ENCODE data around the gene SPP1. TPM values are rescaled to one million over a fixed set of nuclear protein-coding genes. Genes with fewer than 3 reads are reported as not detected.

The SPP1 gene
- total and polyA plus RNA-seq, 9 of the 15 experiments (the other 6 are each of a cell fraction or from before 2014, with no cell fraction given) = 0.10 to 0.64 TPM; not detected in 7

- no peak for TF ChIP-seq SNIP1 (IDR thresholded peaks at IDR 0.05; ENCODE audit: low read depth)
These were observed 11.0 kb downstream of the SPP1 start (continued) for GRCh38 chr4:87986508-87986907.

- H3K9me1 ChIP-seq (ENCODE audit: control insufficient read depth, insufficient read depth, low read length) = no peaks in the 10 kb centered on the region
- in situ Hi-C loops (cut with MboI) (no loop called here), intact Hi-C loops (cut with micrococcal nuclease) (no loop called here)
- H3K79me2 ChIP-seq (ENCODE audit: control insufficient read depth, insufficient read depth, low read length) = no peaks in the 10 kb centered on the region
- TF ChIP-seq SRSF7 (optimal IDR thresholded peaks at IDR 0.05; ENCODE audit: low read depth, low read length) (no peak), NFRKB (IDR thresholded peaks at IDR 0.05; ENCODE audit: low read depth) (no peak), ADNP (tag; IDR thresholded peaks at IDR 0.05) (no peak), PTRF (tag; IDR thresholded peaks at IDR 0.05) (no peak), ZNF3 (CRISPR knock-in tag; IDR thresholded peaks at IDR 0.05) (no peak), PTBP1 (IDR thresholded peaks at IDR 0.05; ENCODE audit: low read depth, low read length) (no peak), BRD9 (IDR thresholded peaks at IDR 0.05; ENCODE audit: low read depth, partially characterized antibody) (no peak), NR0B1 (IDR thresholded peaks at IDR 0.05; ENCODE audit: partially characterized antibody) (no peak), TRIM25 (IDR thresholded peaks at IDR 0.05; ENCODE audit: borderline replicate concordance) (no peak), FUS (optimal IDR thresholded peaks at IDR 0.05; ENCODE audit: low read depth, low read length) (no peak), TARDBP (IDR thresholded peaks at IDR 0.05) (no peak)
- no peak overlapping the region for H3K4me3 ChIP-seq
- ATAC-seq (no peak), FAIRE-seq (no peak), DNase-seq (ENCODE audit: extremely low read depth in 1 of 4, low spot score in 3 of 4) (no peak)
- 0% methylated on average over 4 of the region's 4 CpGs for WGBS (ENCODE audit: insufficient coverage, low coverage, missing lambda C conversion rate)
- POLR2A ChIA-PET = no interaction called here
- H3K27ac ChIP-seq (ENCODE audit: extremely low read depth, low read depth, low read length) = no peak overlapping the region
- CTCF ChIA-PET (ENCODE audit: low intra/inter-chr PET ratio) = no interaction called here
- no peaks in the 10 kb centered on the region for H4K20me1 ChIP-seq (replicated peaks; ENCODE audit: control insufficient read depth, insufficient read depth, low read length)
- no peaks in the 10 kb centered on the region for H3K9me3 ChIP-seq (replicated peaks; ENCODE audit: control insufficient read depth, insufficient read depth, low read depth, low read length)
- H3K9ac ChIP-seq (ENCODE audit: insufficient read depth in 1 of 2, low read depth in 2 of 2, low read length in 2 of 2) = no peak overlapping the region
- no peak overlapping the region for H3K4me2 ChIP-seq (ENCODE audit: insufficient read depth, low read length)
- H3K36me3 ChIP-seq (ENCODE audit: control insufficient read depth, insufficient read depth, low read length) = no peaks in the 10 kb centered on the region
- no peaks in the 10 kb centered on the region for H3K4me1 ChIP-seq (replicated peaks in 1 of 2; ENCODE audit: control insufficient read depth in 2 of 2, insufficient read depth in 2 of 2, low read length in 2 of 2)
- H3K27me3 ChIP-seq (ENCODE audit: control insufficient read depth in 2 of 2, insufficient read depth in 2 of 2, low read length in 2 of 2) = peaks cover 0 to 3% of the 10 kb centered on the region in 2 experiments; a peak in 1 of 5 replicates
- no TSS peak for BruUV-seq (replicated peaks)
- no peak overlapping the region for H2AFZ ChIP-seq (ENCODE audit: low read depth, low read length)
These were observed 14.3 kb downstream of the SPP1 start for GRCh38 chr4:87989765-87990164.

All from K562 (cell line).